WTC11 (cell line): ENCODE results near the gene CERS4.

Experiments
- CBFB ChIP-seq: sonication (generic); formaldehyde crosslinking; IDR thresholded peaks from 2 replicates; pipeline ENCODE4 v1.8.1; 2022; ENCODE audit warnings: mild to moderate bottlenecking, low read depth, missing genetic modification reagents
- ETV6 ChIP-seq: sonication (generic); formaldehyde crosslinking; IDR thresholded peaks from 2 replicates; pipeline ENCODE4 v1.8.1; 2022; ENCODE audit warnings: mild to moderate bottlenecking, missing genetic modification reagents
- HMGA2 ChIP-seq: fragments of 250-450 bp; sonication (Bioruptor Pico); IDR thresholded peaks from 2 replicates; pipeline ENCODE4 v1.4.0; 2021; ENCODE audit warnings: mild to moderate bottlenecking, moderate library complexity
- TF ChIP-seq, protein P1 (sequence below): fragments of 250-450 bp; sonication (Bioruptor Pico); IDR thresholded peaks from 2 replicates; pipeline ENCODE4 v1.9.0; 2021; ENCODE audit warnings: moderate library complexity, mild to moderate bottlenecking, inconsistent platforms, borderline replicate concordance
- TF ChIP-seq, protein P2 (sequence below): sonication (generic); formaldehyde crosslinking; IDR thresholded peaks from 2 replicates; pipeline ENCODE4 v1.8.1; 2023; ENCODE audit warnings: mild to moderate bottlenecking, missing genetic modification reagents, moderate library complexity
- TF ChIP-seq, protein P3 (sequence below): sonication (generic); formaldehyde crosslinking; IDR thresholded peaks from 2 replicates; pipeline ENCODE4 v1.8.1; 2023; ENCODE audit warnings: mild to moderate bottlenecking, missing genetic modification reagents, borderline replicate concordance
- TF ChIP-seq, protein P4 (sequence below): fragments of 200-600 bp; IDR thresholded peaks from 2 replicates; pipeline ENCODE4 v1.8.0; 2022; ENCODE audit warnings: antibody characterized with exemption
- TF ChIP-seq, protein P5 (sequence below): sonication (generic); formaldehyde crosslinking; IDR thresholded peaks from 2 replicates; pipeline ENCODE4 v1.8.0; 2022; ENCODE audit warnings: mild to moderate bottlenecking, missing genetic modification reagents
- TF ChIP-seq, protein P6 (sequence below): sonication (generic); formaldehyde crosslinking; IDR thresholded peaks from 2 replicates; pipeline ENCODE4 v1.8.0; 2022; ENCODE audit warnings: missing genetic modification reagents

DNA sequence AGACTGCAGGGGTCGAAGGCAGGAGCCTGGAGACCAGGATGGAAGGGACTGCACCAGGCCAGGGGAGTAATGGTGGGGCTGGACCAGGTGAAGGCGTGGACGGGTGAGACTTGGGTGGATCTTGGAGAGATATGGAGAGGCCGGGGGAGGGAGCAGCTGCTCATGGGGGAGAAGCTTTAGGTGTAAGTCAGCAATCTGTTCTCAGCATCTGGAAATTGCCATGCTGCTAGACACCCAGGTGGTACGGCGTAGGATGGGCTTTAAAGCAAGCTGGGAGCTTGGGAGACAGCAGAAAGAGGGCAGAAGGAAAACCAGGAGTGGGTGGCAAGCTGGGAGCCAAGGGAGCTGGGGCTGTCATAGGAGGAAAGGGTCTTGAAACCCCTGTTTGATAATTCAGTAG is 3.0 kb downstream of the CERS4 start:
- TF ChIP-seq, protein P1, sequence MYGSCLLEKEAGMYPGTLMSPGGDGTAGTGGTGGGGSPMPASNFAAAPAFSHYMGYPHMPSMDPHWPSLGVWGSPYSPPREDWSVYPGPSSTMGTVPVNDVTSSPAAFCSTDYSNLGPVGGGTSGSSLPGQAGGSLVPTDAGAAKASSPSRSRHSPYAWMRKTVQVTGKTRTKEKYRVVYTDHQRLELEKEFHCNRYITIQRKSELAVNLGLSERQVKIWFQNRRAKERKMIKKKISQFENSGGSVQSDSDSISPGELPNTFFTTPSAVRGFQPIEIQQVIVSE (CRISPR knock-in tag) = no peak
- TF ChIP-seq ETV6 (CRISPR knock-in tag) = no peak
- TF ChIP-seq, protein P2, sequence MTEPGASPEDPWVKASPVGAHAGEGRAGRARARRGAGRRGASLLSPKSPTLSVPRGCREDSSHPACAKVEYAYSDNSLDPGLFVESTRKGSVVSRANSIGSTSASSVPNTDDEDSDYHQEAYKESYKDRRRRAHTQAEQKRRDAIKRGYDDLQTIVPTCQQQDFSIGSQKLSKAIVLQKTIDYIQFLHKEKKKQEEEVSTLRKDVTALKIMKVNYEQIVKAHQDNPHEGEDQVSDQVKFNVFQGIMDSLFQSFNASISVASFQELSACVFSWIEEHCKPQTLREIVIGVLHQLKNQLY = no peak
- TF ChIP-seq, protein P3, sequence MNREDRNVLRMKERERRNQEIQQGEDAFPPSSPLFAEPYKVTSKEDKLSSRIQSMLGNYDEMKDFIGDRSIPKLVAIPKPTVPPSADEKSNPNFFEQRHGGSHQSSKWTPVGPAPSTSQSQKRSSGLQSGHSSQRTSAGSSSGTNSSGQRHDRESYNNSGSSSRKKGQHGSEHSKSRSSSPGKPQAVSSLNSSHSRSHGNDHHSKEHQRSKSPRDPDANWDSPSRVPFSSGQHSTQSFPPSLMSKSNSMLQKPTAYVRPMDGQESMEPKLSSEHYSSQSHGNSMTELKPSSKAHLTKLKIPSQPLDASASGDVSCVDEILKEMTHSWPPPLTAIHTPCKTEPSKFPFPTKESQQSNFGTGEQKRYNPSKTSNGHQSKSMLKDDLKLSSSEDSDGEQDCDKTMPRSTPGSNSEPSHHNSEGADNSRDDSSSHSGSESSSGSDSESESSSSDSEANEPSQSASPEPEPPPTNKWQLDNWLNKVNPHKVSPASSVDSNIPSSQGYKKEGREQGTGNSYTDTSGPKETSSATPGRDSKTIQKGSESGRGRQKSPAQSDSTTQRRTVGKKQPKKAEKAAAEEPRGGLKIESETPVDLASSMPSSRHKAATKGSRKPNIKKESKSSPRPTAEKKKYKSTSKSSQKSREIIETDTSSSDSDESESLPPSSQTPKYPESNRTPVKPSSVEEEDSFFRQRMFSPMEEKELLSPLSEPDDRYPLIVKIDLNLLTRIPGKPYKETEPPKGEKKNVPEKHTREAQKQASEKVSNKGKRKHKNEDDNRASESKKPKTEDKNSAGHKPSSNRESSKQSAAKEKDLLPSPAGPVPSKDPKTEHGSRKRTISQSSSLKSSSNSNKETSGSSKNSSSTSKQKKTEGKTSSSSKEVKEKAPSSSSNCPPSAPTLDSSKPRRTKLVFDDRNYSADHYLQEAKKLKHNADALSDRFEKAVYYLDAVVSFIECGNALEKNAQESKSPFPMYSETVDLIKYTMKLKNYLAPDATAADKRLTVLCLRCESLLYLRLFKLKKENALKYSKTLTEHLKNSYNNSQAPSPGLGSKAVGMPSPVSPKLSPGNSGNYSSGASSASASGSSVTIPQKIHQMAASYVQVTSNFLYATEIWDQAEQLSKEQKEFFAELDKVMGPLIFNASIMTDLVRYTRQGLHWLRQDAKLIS = no peak
- TF ChIP-seq HMGA2 (CRISPR knock-in tag) = no peak
- TF ChIP-seq, protein P4, sequence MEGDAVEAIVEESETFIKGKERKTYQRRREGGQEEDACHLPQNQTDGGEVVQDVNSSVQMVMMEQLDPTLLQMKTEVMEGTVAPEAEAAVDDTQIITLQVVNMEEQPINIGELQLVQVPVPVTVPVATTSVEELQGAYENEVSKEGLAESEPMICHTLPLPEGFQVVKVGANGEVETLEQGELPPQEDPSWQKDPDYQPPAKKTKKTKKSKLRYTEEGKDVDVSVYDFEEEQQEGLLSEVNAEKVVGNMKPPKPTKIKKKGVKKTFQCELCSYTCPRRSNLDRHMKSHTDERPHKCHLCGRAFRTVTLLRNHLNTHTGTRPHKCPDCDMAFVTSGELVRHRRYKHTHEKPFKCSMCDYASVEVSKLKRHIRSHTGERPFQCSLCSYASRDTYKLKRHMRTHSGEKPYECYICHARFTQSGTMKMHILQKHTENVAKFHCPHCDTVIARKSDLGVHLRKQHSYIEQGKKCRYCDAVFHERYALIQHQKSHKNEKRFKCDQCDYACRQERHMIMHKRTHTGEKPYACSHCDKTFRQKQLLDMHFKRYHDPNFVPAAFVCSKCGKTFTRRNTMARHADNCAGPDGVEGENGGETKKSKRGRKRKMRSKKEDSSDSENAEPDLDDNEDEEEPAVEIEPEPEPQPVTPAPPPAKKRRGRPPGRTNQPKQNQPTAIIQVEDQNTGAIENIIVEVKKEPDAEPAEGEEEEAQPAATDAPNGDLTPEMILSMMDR = no peak
- TF ChIP-seq, protein P5, sequence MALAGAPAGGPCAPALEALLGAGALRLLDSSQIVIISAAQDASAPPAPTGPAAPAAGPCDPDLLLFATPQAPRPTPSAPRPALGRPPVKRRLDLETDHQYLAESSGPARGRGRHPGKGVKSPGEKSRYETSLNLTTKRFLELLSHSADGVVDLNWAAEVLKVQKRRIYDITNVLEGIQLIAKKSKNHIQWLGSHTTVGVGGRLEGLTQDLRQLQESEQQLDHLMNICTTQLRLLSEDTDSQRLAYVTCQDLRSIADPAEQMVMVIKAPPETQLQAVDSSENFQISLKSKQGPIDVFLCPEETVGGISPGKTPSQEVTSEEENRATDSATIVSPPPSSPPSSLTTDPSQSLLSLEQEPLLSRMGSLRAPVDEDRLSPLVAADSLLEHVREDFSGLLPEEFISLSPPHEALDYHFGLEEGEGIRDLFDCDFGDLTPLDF (CRISPR knock-in tag) = no peak
- TF ChIP-seq, protein P6, sequence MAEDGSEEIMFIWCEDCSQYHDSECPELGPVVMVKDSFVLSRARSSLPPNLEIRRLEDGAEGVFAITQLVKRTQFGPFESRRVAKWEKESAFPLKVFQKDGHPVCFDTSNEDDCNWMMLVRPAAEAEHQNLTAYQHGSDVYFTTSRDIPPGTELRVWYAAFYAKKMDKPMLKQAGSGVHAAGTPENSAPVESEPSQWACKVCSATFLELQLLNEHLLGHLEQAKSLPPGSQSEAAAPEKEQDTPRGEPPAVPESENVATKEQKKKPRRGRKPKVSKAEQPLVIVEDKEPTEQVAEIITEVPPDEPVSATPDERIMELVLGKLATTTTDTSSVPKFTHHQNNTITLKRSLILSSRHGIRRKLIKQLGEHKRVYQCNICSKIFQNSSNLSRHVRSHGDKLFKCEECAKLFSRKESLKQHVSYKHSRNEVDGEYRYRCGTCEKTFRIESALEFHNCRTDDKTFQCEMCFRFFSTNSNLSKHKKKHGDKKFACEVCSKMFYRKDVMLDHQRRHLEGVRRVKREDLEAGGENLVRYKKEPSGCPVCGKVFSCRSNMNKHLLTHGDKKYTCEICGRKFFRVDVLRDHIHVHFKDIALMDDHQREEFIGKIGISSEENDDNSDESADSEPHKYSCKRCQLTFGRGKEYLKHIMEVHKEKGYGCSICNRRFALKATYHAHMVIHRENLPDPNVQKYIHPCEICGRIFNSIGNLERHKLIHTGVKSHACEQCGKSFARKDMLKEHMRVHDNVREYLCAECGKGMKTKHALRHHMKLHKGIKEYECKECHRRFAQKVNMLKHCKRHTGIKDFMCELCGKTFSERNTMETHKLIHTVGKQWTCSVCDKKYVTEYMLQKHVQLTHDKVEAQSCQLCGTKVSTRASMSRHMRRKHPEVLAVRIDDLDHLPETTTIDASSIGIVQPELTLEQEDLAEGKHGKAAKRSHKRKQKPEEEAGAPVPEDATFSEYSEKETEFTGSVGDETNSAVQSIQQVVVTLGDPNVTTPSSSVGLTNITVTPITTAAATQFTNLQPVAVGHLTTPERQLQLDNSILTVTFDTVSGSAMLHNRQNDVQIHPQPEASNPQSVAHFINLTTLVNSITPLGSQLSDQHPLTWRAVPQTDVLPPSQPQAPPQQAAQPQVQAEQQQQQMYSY = peak; percentile 62; the same call in 1 of the 2 replicates
- no peak for TF ChIP-seq CBFB (CRISPR knock-in tag)
